Activated naive CD4-positive, alpha-beta T cell treated with anti-CD3 and anti-CD28 coated beads for 36 hours (primary cell): ENCODE measurements around the gene MAD1L1. TPM values are rescaled to one million over a fixed set of nuclear protein-coding genes. Genes with fewer than 3 reads are reported as not detected.

Source experiments
- CTCF ChIA-PET: fragments of 350-600 bp; sonication (Branson Sonifier 250); formaldehyde crosslinking; loops from one replicate; lab custom pipeline; 2021; ENCODE audit warnings: antibody characterized with exemption; lab: Charles Lee
- DNase-seq: peaks from one replicate; pipeline ENCODE4 v3.0.0-alpha.2; 2020
- H3K27ac Mint-ChIP-seq: one replicate; pipeline ENCODE4 v1.8.0; 2021; ENCODE audit warnings: mild to moderate bottlenecking, mixed read lengths
- H3K27me3 Mint-ChIP-seq: one replicate; pipeline ENCODE4 v1.8.0; 2021; ENCODE audit warnings: low read depth, mixed read lengths
- H3K36me3 Mint-ChIP-seq: one replicate; pipeline ENCODE4 v1.8.0; 2021; ENCODE audit warnings: low read depth, mixed read lengths
- H3K4me1 Mint-ChIP-seq: one replicate; pipeline ENCODE4 v1.8.0; 2021; ENCODE audit warnings: low read depth, mixed read lengths
- H3K4me3 Mint-ChIP-seq: one replicate; pipeline ENCODE4 v1.8.0; 2021; ENCODE audit warnings: mild to moderate bottlenecking, moderate library complexity, mixed read lengths
- H3K9me3 Mint-ChIP-seq: one replicate; pipeline ENCODE4 v1.8.0; 2021; ENCODE audit warnings: mixed read lengths
- intact Hi-C: fragments of 100-400 bp; cut with micrococcal nuclease; formaldehyde crosslinking; loops from one replicate; pipeline ENCODE4 v1.15.1; 2023
- microRNA-seq: library from miRNA; unstranded; fragments of <30 nt; microRNA quantifications from one replicate; pipeline ENCODE4 v1.2.0, GENCODE V29; 2022; ENCODE audit warnings: borderline microRNAs expressed, borderline replicate concordance
- total RNA-seq, 2 experiments: library from RNA; stranded (reverse); gene quantifications; one replicate each; pipeline ENCODE4 v1.2.3, GENCODE V29; 2021

Gene MAD1L1
- total RNA-seq, 2 experiments from 2014 or later, result 37.5 to 40.2 TPM

GRCh38 chr7:1785839-1786238, 446.9 kb downstream of the MAD1L1 start:
- no peak for DNase-seq
- no peak overlapping the region for H3K27ac Mint-ChIP-seq
- intact Hi-C loops, result no loop called here
- peaks cover 8% of the 10 kb centered on the region for H3K27me3 Mint-ChIP-seq
- no peaks in the 10 kb centered on the region for H3K36me3 Mint-ChIP-seq
- H3K4me3 Mint-ChIP-seq, result no peak overlapping the region
- peaks cover 7% of the 10 kb centered on the region for H3K9me3 Mint-ChIP-seq
- H3K4me1 Mint-ChIP-seq, result peaks cover 6% of the 10 kb centered on the region
- CTCF ChIA-PET, result no interaction called here

DNA sequence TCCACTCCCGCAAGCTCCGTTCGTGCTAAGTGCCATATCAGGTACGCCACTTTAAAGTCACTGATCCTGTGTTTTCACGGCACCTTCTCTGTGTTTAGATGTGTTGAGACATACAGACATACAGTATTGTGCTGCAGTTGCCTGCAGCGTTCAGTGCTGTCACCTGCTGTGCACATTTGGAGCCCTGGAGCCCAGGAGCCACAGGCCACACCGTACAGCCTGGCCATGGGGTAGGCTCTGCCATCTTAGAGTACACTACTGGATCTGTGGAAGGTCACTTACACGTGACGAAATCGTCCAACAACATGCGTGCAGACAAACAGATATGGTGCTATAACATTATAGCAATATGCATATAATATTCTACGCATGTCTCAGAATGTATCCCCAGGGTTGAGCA, 451.4 kb downstream of the MAD1L1 start:
- H3K4me3 Mint-ChIP-seq, result no peak overlapping the region
- no peaks in the 10 kb centered on the region for H3K36me3 Mint-ChIP-seq
- CTCF ChIA-PET, result no interaction called here
- peaks cover 17% of the 10 kb centered on the region for H3K9me3 Mint-ChIP-seq
- intact Hi-C loops, result no loop called here
- H3K27me3 Mint-ChIP-seq, result peaks cover 6% of the 10 kb centered on the region
- no peak for DNase-seq
- H3K27ac Mint-ChIP-seq, result no peak overlapping the region
- peaks cover 6% of the 10 kb centered on the region for H3K4me1 Mint-ChIP-seq

DNA sequence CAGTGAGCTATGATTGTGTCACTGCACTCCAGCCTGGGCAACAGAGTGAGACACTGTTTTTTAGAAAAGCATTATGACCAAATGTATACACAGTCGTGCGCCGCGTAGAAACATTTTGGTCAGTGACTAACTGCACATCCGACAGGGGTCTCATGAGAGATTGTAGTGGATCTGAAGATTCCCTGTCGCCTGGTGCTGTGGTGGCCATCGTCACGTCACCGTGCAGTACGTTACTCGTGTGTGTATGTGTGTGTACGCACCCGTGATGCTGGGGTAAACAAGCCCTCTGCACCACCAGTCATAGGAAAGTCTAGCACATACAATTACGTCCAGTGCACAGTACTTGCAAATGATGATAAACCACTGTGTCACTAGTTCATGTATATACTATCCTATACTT, 453.3 kb downstream of the MAD1L1 start:
- H3K4me1 Mint-ChIP-seq, result no peaks in the 10 kb centered on the region
- DNase-seq, result no peak
- CTCF ChIA-PET, result no interaction called here
- no peaks in the 10 kb centered on the region for H3K36me3 Mint-ChIP-seq
- H3K4me3 Mint-ChIP-seq, result no peak overlapping the region
- H3K27ac Mint-ChIP-seq, result no peak overlapping the region
- H3K27me3 Mint-ChIP-seq, result peaks cover 5% of the 10 kb centered on the region
- peaks cover 20% of the 10 kb centered on the region for H3K9me3 Mint-ChIP-seq
- intact Hi-C loops, result no loop called here

DNA sequence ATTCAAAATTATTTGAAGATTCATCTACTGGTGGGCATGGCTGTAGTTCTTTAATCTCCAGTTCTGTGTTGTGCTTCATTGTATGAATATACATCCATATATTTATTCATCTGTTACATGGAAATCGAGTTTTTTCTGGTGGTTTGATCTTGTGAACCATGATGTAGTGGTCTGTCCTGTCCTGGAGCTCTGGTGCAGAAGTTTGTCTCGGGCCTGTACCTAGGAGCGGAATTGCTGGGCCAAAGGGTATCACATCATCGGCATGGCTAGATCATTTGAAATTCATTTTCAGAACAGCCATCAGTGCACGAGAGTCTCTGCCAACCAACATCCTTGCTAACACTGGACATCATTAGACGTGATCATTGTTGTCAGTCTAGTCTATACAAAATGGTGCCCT, 455.6 kb downstream of the MAD1L1 start:
- intact Hi-C loops, result no loop called here
- H3K27ac Mint-ChIP-seq, result no peak overlapping the region
- H3K9me3 Mint-ChIP-seq, result peaks cover 28% of the 10 kb centered on the region
- H3K4me3 Mint-ChIP-seq, result no peak overlapping the region
- CTCF ChIA-PET, result no interaction called here
- no peaks in the 10 kb centered on the region for H3K36me3 Mint-ChIP-seq
- no peaks in the 10 kb centered on the region for H3K4me1 Mint-ChIP-seq
- peaks cover 5% of the 10 kb centered on the region for H3K27me3 Mint-ChIP-seq
- no peak for DNase-seq

GRCh38 chr7:1775389-1775788, 457.4 kb downstream of the MAD1L1 start:
- Mint-ChIP-seq H3K9me3 (peaks cover 28% of the 10 kb centered on the region), H3K4me1 (no peaks in the 10 kb centered on the region), H3K27me3 (peaks cover 5% of the 10 kb centered on the region), H3K27ac (no peak overlapping the region), H3K4me3 (no peak overlapping the region), H3K36me3 (no peaks in the 10 kb centered on the region)
- CTCF ChIA-PET, result no interaction called here
- intact Hi-C loops, result no loop called here
- no peak for DNase-seq

DNA sequence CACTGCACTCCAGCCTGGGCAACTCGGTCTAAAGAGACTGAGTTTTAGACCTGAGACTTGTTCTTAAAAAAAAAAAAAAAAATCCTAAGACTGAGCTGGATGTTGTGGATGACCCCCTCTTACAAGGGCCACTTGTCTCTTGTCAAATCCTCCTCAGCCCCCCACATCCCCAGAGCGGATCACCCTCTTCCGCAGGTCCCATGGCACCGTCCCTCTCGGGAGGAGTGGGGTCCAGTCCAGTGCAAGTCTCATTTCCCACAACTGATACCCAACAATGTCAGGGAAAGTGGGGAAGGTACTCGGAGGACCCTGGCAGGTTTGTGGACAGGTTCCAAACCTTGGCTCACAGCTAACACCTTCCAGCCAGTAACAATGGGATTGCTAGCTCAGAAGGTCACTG, 462.4 kb downstream of the MAD1L1 start:
- H3K27me3 Mint-ChIP-seq, result peaks cover 1% of the 10 kb centered on the region
- H3K36me3 Mint-ChIP-seq, result no peaks in the 10 kb centered on the region
- no peak for DNase-seq
- intact Hi-C loops, result no loop called here
- H3K9me3 Mint-ChIP-seq, result peaks cover 12% of the 10 kb centered on the region
- CTCF ChIA-PET, result no interaction called here
- H3K27ac Mint-ChIP-seq, result no peak overlapping the region
- no peak overlapping the region for H3K4me3 Mint-ChIP-seq
- H3K4me1 Mint-ChIP-seq, result no peaks in the 10 kb centered on the region

GRCh38 chr7:1769286-1770200, 463.2 kb downstream of the MAD1L1 start:
- no peak for DNase-seq
- no peaks in the 10 kb centered on the region for H3K27me3 Mint-ChIP-seq
- intact Hi-C loops, result no loop called here
- H3K9me3 Mint-ChIP-seq, result peaks cover 7% of the 10 kb centered on the region
- no peaks in the 10 kb centered on the region for H3K36me3 Mint-ChIP-seq
- CTCF ChIA-PET, result no interaction called here
- H3K27ac Mint-ChIP-seq, result no peak overlapping the region
- H3K4me1 Mint-ChIP-seq, result no peaks in the 10 kb centered on the region
- H3K4me3 Mint-ChIP-seq, result no peak overlapping the region

- H3K9me3 Mint-ChIP-seq, result peaks cover 7% of the 10 kb centered on the region
- no peaks in the 10 kb centered on the region for H3K36me3 Mint-ChIP-seq
- H3K4me3 Mint-ChIP-seq, result no peak overlapping the region
- CTCF ChIA-PET, result no interaction called here
- H3K4me1 Mint-ChIP-seq, result no peaks in the 10 kb centered on the region
- intact Hi-C loops, result no loop called here
- DNase-seq, result no peak
- H3K27me3 Mint-ChIP-seq, result no peaks in the 10 kb centered on the region
- no peak overlapping the region for H3K27ac Mint-ChIP-seq
These were observed 463.9 kb downstream of the MAD1L1 start for GRCh38 chr7:1768832-1769231.

DNA sequence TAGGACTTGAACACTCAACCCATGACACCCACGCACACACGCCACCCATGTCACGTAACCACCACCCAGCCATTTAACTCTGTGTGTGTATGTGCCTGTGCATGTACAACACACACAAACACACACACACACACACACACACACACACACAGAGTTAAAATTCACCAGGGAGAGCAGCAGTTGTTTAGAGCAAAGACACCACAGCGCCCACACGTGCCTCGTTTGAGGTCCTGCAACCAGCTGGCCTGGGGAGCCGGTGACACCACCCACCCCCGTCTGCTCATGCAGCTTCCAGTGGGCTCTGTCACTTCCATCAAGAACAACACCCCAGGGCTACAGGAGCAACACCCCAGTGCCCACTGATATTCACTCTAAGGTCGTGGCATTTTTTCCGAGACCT, 465.2 kb downstream of the MAD1L1 start:
- H3K9me3 Mint-ChIP-seq, result peaks cover 8% of the 10 kb centered on the region
- H3K36me3 Mint-ChIP-seq, result no peaks in the 10 kb centered on the region
- no peak overlapping the region for H3K4me3 Mint-ChIP-seq
- intact Hi-C loops, result no loop called here
- no peaks in the 10 kb centered on the region for H3K4me1 Mint-ChIP-seq
- H3K27me3 Mint-ChIP-seq, result no peaks in the 10 kb centered on the region
- no peak for DNase-seq
- CTCF ChIA-PET, result interaction anchor here (0.6 kb wide), 1 partner anchor 602 kb away, joined by 3 read pairs; no protein-coding TSS in a partner anchor
- no peak overlapping the region for H3K27ac Mint-ChIP-seq

Small RNA genes within 50 kb of the gene (microRNA-seq; reads per million reads assigned to microRNA genes)
- gene MIR4655, result not detected
- not detected for gene MIR6836

Other genes starting within 250 kb of the MAD1L1 start
- gene MRM2, start 9.3 kb upstream of the MAD1L1 start, total RNA-seq, result 10 to 100 TPM; 21.0 to 24.0 TPM
- 100 to 1,000 TPM; 115 to 118 TPM for gene NUDT1, start 9.3 kb upstream of the MAD1L1 start, total RNA-seq
- 10 to 100 TPM; 28.7 to 29.6 TPM for gene SNX8, start 81.5 kb upstream of the MAD1L1 start, total RNA-seq
- gene EIF3B, start 121.9 kb upstream of the MAD1L1 start, total RNA-seq, result 100 to 1,000 TPM; 156 to 159 TPM
- gene CHST12, start 170.7 kb upstream of the MAD1L1 start, total RNA-seq, result under 1 TPM; 0.62 to 0.64 TPM
- not detected for gene GRIFIN, start 243.5 kb upstream of the MAD1L1 start, total RNA-seq